GM19455 (cell line): Measurements from ENCODE around the gene CYP17A1.
"Not testable (repeated sequence)": the region's sequence is repeated elsewhere in the genome, so short reads cannot be mapped to it uniquely, and the experiment has no call there.

Experiments
- ATAC-seq: cut with Tn5 transposase; IDR thresholded peaks from one replicate; pipeline ENCODE4 v1.9.1; 2021; ENCODE audit not compliant: unreplicated experiment

Gene CYP17A1

GRCh38 chr10:102838276-102838927, 1.2 kb upstream of the CYP17A1 start:
- not testable (repeated sequence) for ATAC-seq

DNA sequence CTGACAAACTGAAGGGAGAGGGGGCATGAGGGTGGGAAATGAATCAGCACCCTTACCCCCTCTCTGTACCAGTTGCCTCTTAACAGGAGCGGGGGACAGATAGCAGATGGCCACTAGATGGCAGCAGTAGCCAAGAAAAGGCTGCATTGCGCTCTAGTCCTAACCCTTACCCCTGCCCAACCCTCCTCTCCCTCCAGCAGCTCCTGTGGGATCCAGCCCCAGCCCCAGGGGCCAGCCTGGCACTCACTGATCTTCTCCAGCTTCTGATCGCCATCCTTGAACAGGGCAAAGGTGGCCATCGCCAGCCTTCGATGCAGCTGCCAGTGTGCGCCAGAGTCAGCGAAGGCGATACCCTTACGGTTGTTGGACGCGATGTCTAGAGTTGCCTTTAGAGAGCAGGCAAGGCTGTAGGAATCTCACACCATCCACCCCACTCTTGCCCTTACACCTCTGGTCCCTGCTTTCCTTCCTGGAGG, 2.2 kb downstream of the CYP17A1 start:
- ATAC-seq, result no peak

DNA sequence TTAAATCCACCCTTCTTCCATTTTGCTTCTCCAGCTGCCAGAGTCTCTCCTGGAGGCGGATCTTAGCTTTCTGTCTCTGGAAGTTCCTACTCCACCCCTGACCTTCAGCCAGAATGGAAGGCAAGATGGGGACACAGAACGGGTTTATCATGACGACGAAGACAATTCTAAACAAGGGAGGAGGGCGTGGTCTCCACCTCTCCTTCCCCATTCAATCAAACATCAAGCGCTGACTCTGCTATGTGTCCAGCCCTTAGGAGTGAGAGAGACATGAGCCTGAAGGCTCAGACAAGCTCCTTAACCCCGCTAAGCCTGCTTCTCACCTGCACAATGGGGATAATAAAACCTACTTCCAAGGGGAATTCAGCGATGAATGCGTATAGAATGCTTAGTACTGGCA, 3.1 kb downstream of the CYP17A1 start:
- ATAC-seq, result no peak

DNA sequence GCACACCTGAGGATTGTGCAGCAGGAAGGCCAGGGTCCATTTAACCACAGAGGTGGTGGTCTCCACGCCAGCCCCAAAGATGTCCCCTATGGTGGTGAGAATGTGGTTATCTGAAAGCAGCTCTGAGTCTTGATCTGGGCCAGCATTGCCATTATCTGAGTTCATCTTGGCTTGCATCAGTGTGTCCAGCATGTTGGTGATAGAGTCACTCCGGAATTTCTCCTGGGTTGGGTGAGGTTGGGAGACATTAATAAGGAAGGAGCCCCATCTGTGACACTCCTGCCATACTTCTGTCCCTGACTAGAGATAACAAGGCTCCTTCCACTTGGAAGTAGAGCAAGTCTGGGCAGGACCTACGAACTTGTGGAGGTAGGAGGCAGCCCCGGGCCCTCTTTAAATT, 4.2 kb downstream of the CYP17A1 start:
- ATAC-seq, result no peak

DNA sequence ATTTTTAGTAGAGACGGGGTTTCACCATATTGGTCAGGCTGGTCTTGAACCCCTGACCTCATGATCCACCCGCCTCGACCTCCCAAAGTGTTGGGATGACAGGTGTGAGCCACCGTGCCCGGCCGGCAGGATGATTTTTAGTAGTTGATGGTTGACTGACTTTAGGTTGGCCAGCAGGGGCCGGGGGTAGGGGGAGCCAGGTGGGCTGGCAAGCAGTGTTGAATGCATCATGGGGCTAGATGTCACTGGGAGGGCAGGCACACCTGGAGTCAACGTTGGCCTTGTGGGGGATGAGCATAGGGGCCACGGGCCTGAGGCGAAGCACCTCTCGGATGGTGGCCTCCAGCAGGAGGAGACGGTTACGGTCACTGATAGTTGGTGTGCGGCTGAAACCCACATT, 5.0 kb downstream of the CYP17A1 start:
- no peak for ATAC-seq

DNA sequence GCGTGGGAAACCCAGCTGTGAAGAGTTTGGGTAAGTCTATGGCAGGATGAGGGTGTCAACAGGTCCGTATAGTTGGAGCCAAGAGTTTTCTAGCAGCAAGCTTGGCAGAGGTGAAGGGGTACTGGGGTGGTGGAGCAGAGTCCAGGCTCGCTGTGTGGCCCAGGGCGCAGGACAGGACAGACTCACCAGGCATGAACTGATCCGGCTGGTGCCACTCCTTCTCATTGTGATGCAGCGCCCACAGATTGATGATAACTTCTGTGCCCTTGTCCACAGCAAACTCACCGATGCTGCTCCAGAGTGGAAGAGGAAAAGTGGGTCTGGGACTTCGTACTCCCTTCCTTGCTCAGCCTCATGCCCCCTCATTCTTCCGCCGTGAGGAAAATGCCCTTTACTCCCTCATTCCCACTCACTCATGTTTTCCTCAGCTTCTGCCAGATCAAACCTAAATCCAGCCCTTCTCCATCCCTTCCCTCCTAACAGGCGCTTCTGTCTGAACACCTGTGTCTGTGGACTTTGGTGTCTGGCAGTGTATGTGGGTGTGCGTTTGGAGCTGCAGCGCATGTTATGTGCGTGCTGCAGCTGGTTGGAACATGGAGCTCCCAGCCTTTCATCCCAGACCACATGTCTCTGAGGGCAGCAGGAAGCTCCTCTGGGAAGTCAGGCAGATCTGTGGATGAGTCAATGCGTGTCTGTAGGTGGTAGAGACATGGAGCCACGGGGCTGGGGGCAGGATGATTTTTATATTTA, 5.7 kb downstream of the CYP17A1 start:
- no peak for ATAC-seq

GRCh38 chr10:102827597-102827975, 9.6 kb downstream of the CYP17A1 start:
- ATAC-seq, result no peak

DNA sequence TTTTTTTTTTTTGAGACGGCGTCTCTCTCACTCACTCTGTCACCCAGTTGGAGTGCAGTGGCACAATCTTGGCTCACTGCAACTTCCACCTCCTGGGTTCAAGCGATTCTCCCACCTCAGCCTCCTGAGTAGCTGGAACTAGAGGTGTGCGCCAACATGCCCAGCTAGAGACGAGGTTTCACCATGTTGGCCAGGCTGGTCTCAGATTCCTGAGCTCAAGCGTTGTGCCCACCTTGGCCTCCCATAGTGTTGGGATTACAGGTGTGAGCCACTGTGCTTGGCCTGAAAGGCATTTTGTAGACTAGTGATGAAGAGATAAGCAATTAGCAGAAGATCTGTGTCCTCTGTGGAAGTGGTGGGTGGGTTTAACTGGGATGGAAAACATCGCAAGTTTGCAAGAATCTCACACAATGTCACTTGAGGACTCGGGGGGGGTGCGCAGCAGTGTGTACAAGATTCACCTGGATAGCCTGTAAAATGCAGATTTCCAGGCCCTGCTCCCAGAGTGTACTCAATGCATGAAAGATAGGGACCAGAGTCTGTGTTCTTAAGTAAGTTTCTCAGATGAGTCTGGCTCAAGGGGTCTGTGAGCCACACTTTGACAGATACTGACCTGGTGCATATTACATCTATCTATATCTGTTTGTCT, 10.9 kb downstream of the CYP17A1 start:
- ATAC-seq, result no peak

- ATAC-seq, result no peak
Measured at GRCh38 chr10:102824664-102825063, 12.5 kb downstream of the CYP17A1 start.

DNA sequence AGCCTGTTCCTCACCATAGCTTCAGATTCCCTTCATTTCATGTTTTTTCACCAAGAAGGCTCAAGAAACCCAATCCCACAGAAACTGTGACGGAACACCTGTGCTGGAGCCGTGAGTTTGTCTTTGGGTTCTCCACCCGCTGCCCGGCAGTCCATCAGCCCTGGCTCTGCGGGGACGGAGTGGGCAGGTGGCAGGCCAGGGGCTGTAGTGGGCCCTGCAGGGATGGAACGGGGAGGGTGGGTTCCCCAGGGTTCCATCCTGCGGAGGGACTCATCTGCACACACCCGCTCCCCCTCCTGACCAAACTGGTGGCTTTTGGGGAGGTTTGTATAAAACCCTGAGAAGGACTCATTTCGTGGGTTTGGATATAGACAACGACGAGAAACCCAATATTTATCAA, 15.0 kb downstream of the CYP17A1 start:
- ATAC-seq, result no peak

- ATAC-seq, result not testable (repeated sequence)
Measured at GRCh38 chr10:102820008-102820407, 17.2 kb downstream of the CYP17A1 start.

GRCh38 chr10:102819054-102819453, 18.2 kb downstream of the CYP17A1 start:
- ATAC-seq, result no peak

DNA sequence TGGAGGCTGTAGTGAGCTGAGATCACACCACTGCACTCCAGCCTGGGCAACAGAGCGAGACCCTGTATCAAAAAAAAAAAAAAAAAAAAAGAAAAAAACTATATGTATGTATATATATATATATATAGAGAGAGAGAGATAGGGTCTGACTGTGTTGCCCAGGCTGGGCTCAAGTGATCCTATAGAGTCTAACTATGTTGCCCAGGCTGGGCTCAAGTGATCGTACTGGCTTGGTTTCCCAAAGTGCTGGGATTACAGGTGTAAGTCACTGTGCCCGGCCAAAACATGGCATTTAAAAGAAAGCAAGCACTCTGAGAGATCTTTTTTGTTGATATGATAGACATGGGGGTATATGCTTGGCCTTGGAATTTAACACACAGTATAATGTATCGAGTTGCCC, 20.0 kb downstream of the CYP17A1 start:
- ATAC-seq, result no peak

DNA sequence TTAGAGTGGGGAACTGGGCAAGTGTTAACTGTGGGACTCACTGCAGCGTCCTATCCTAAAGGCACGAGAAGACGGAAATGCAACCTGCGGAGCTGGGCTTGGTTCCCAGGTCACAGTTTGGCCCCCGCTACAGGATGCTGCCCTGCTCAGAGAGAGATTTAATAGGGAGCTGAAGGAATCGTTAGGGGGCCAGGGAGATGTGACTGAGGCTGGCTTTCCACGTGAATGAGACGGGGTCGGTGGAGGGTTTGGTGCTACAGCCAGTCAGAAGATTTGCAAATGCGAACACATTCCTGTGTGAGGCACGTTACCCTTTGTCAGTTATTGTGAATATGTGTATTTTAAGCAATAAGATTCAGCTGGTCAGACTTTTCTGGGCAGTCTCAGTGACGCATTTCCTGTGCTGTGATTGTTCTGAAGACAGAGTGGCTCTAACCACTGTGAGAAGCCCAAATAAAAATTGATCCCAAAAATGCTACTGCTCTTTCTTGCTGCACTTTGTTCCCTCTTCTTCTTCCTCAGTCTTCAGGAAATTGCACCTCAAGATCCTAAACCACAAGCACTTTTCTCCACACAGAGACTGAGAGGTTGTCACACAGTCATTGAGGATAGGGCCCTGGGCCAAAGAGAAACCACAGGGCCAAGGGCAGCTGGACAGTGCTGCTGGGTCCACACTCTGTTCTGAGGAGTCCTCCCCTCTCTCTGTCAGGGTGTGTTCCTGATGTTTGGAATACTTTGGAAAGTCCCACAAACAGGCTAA, 21.2 kb downstream of the CYP17A1 start:
- ATAC-seq, result no peak

DNA sequence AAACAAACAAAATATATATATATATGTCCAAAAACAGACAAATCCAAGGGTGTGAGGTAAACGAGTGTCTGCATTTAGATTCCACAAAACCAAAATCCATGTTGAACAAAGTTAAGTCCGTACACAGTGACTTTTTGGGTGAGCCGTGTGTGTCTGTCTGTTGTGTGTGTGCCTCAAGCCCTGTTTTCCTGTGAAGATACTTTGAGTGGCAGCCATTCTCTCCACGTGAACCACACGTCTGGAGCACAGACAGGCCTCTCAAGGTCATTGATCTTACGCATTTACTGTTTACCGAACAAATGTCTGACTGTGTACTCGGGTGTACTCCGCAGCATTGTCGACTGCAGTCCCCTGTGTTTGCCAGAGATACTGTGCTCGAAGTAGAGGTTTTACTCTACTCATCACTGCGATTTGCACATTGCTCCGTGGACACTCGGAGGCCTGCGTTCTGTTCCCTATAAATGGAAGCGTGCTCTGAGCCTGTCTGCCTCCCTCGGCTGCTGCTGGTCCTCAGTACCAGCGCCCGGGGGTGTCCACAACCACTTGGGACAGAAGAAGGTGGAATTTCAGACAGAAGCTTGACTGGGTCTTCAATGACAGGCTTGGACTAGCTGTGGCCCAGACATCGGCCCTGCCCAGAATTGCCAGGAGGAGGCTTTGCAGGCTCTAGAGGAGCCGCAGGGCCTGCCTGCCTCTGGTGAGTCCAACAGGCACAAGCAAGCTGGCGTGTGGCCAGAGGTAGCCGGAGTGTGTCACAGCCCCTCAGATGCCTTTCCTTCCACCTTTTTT, 22.1 kb downstream of the CYP17A1 start:
- no peak for ATAC-seq

- ATAC-seq, result no peak
Measured at GRCh38 chr10:102814453-102814871, 22.8 kb downstream of the CYP17A1 start.

GRCh38 chr10:102813734-102814452, 23.3 kb downstream of the CYP17A1 start:
- ATAC-seq, result no peak

DNA sequence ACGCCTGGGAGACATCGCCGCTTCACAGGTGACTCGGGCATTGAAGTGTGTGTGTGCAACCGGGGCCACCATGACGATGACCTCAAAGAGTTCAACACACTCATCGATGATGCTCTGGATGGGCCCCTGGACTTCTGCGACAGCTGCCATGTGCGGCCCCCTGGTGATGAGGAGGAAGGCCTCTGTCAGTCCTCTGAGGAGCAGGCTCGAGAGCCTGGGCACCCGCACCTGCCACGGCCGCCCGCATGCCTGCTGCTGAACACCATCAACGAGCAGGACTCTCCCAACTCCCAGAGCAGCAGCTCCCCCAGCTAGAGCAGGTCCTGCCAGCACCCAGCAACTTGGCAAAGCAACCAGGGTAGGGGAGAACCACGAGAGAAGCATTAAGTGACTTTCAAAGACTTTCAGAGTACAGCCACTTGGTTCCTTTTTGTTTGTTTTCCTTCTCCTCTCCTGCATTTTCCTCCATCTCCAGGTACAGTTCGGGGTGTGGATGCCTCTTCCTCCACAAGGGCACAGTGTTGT, 24.1 kb downstream of the CYP17A1 start:
- ATAC-seq, result no peak

- no peak for ATAC-seq
Measured at GRCh38 chr10:102812231-102812876, 24.9 kb downstream of the CYP17A1 start.
